PC-9 (cell line): ENCODE data around the gene DAB2. TPM values are rescaled to one million over a fixed set of nuclear protein-coding genes. Genes with fewer than 3 reads are reported as not detected.

Source experiments
- total RNA-seq: library from RNA; stranded (reverse); gene quantifications from 2 replicates; pipeline ENCODE4 v1.2.3, GENCODE V29; 2021

Gene DAB2
- total RNA-seq, 1 experiment from 2014 or later, result 21.0 TPM

Other genes with a start within 250 kb of the DAB2 start
- gene FYB1, start 205.4 kb downstream of the DAB2 start, total RNA-seq, result 7.1 and 10.5 TPM in 2 replicates
- gene C9, start 60.5 kb downstream of the DAB2 start, total RNA-seq, result not detected in 2 replicates